GM23248 (cell line): ENCODE data around the gene PINK1.

Experiments
- EZH2 ChIP-seq: fragments of 200-600 bp; sonication (generic); IDR thresholded peaks from 2 replicates; pipeline ENCODE4 v1.6.1; 2018; ENCODE audit warnings: antibody characterized with exemption, mild to moderate bottlenecking; ENCODE audit not compliant: insufficient read depth, poor library complexity, severe bottlenecking
- EZH2phosphoT487 ChIP-seq: fragments of 200-600 bp; sonication (generic); IDR thresholded peaks from 2 replicates; pipeline ENCODE4 v1.6.1; 2018; ENCODE audit warnings: antibody characterized with exemption, moderate library complexity, mild to moderate bottlenecking, low read depth; ENCODE audit not compliant: insufficient read depth

DNA sequence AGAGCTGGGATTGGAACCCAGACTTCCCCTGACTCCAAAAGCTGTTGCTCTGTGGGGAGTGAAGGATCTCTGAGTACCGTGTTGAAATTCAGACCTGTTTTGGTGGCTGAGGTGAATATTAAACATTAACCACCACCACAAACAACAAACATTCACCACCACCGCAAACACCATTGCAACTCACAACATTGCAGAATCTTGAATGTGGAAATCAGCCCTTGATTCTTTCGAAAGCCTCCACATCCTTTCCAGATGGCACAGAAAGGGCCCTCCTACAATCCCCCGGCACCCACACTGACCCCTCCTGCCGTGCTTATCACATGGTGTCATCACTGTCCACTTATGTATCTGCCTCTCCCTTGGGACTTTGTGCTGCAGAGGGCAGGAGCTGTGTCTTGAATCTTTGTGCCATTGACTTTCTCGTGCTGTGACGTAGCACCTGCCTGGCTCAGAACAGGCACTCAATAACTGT is 42.9 kb upstream of the PINK1 start:
- TF ChIP-seq EZH2 (no peak), EZH2phosphoT487 (peak; percentile 79; the same call in 1 of the 2 replicates)
